Measurements from ENCODE around the gene SRRM3. TPM values are rescaled to one million over a fixed set of nuclear protein-coding genes. Genes with fewer than 3 reads are reported as not detected.
"Not testable (repeated sequence)": the region's sequence is repeated elsewhere in the genome, so short reads cannot be mapped to it uniquely, and the experiment has no call there.

SRRM3 gene
- total RNA-seq, 1 donor from 2014 or later = 2.5 TPM

- H3K4me3 Mint-ChIP-seq (ENCODE audit: low read depth) = no peak overlapping the region
- TF ChIP-seq, protein P1, sequence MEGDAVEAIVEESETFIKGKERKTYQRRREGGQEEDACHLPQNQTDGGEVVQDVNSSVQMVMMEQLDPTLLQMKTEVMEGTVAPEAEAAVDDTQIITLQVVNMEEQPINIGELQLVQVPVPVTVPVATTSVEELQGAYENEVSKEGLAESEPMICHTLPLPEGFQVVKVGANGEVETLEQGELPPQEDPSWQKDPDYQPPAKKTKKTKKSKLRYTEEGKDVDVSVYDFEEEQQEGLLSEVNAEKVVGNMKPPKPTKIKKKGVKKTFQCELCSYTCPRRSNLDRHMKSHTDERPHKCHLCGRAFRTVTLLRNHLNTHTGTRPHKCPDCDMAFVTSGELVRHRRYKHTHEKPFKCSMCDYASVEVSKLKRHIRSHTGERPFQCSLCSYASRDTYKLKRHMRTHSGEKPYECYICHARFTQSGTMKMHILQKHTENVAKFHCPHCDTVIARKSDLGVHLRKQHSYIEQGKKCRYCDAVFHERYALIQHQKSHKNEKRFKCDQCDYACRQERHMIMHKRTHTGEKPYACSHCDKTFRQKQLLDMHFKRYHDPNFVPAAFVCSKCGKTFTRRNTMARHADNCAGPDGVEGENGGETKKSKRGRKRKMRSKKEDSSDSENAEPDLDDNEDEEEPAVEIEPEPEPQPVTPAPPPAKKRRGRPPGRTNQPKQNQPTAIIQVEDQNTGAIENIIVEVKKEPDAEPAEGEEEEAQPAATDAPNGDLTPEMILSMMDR (IDR thresholded peaks at IDR 0.05; ENCODE audit: unreplicated experiment) = no peak
- no peak for DNase-seq (ENCODE audit: low spot score, unreplicated experiment)
- H3K27ac Mint-ChIP-seq = no peak overlapping the region
- H3K27me3 Mint-ChIP-seq = peaks cover 43% of the 10 kb centered on the region
- H3K4me1 Mint-ChIP-seq (ENCODE audit: low read depth) = no peaks in the 10 kb centered on the region
- H3K9me3 Mint-ChIP-seq (ENCODE audit: low read depth) = no peaks in the 10 kb centered on the region
- H3K36me3 Mint-ChIP-seq (ENCODE audit: insufficient read depth) = no peaks in the 10 kb centered on the region
Observed at GRCh38 chr7:76202666-76203030, 952 bp downstream of the SRRM3 start.

- H3K4me1 Mint-ChIP-seq (ENCODE audit: low read depth) = no peaks in the 10 kb centered on the region
- TF ChIP-seq, protein P1 (IDR thresholded peaks at IDR 0.05; ENCODE audit: unreplicated experiment) = no peak
- DNase-seq (ENCODE audit: low spot score, unreplicated experiment) = no peak
- H3K9me3 Mint-ChIP-seq (ENCODE audit: low read depth) = no peaks in the 10 kb centered on the region
- H3K4me3 Mint-ChIP-seq (ENCODE audit: low read depth) = no peak overlapping the region
- H3K27ac Mint-ChIP-seq = no peak overlapping the region
- H3K36me3 Mint-ChIP-seq (ENCODE audit: insufficient read depth) = no peaks in the 10 kb centered on the region
- H3K27me3 Mint-ChIP-seq = peaks cover 51% of the 10 kb centered on the region
Observed at GRCh38 chr7:76204147-76204546, 2.5 kb downstream of the SRRM3 start.

GRCh38 chr7:76206633-76207032 is 4.9 kb downstream of the SRRM3 start:
- peaks cover 64% of the 10 kb centered on the region for H3K27me3 Mint-ChIP-seq
- TF ChIP-seq, protein P1 (IDR thresholded peaks at IDR 0.05; ENCODE audit: unreplicated experiment) = no peak
- no peaks in the 10 kb centered on the region for H3K36me3 Mint-ChIP-seq (ENCODE audit: insufficient read depth)
- no peak for DNase-seq (ENCODE audit: low spot score, unreplicated experiment)
- no peak overlapping the region for H3K27ac Mint-ChIP-seq
- no peaks in the 10 kb centered on the region for H3K9me3 Mint-ChIP-seq (ENCODE audit: low read depth)
- no peaks in the 10 kb centered on the region for H3K4me1 Mint-ChIP-seq (ENCODE audit: low read depth)
- H3K4me3 Mint-ChIP-seq (ENCODE audit: low read depth) = no peak overlapping the region

DNA sequence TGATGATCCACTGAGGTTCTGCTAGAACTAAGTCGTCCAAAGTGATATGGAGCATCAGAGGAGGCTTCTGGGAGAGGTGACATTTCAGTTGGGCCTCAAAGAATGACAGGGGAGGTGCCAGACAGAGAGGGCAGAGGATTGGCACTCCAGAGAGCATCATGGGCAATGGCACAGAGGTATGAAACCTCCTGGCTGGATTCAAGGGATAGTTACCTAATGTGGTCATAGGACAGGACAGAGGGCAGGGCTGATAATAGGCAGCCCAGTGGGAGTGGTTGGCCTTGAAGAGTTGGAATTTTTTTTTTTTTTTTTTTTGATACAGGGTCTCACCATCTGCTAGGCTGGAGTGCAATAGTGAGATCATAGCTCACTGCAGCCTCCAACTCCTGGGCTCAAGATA is 7.6 kb downstream of the SRRM3 start:
- no peak overlapping the region for H3K4me3 Mint-ChIP-seq (ENCODE audit: low read depth)
- no peaks in the 10 kb centered on the region for H3K36me3 Mint-ChIP-seq (ENCODE audit: insufficient read depth)
- DNase-seq (ENCODE audit: low spot score, unreplicated experiment) = no peak
- no peak overlapping the region for H3K27ac Mint-ChIP-seq
- peaks cover 58% of the 10 kb centered on the region for H3K27me3 Mint-ChIP-seq
- TF ChIP-seq, protein P1 (IDR thresholded peaks at IDR 0.05; ENCODE audit: unreplicated experiment) = no peak
- H3K4me1 Mint-ChIP-seq (ENCODE audit: low read depth) = no peaks in the 10 kb centered on the region
- no peaks in the 10 kb centered on the region for H3K9me3 Mint-ChIP-seq (ENCODE audit: low read depth)

- DNase-seq (ENCODE audit: low spot score, unreplicated experiment) = no peak
- no peak overlapping the region for H3K4me3 Mint-ChIP-seq (ENCODE audit: low read depth)
- peak overlapping the region; percentile 15 for H3K27ac Mint-ChIP-seq
- TF ChIP-seq, protein P1 (IDR thresholded peaks at IDR 0.05; ENCODE audit: unreplicated experiment) = no peak
- H3K4me1 Mint-ChIP-seq (ENCODE audit: low read depth) = no peaks in the 10 kb centered on the region
- H3K9me3 Mint-ChIP-seq (ENCODE audit: low read depth) = no peaks in the 10 kb centered on the region
- H3K27me3 Mint-ChIP-seq = peaks cover 51% of the 10 kb centered on the region
- no peaks in the 10 kb centered on the region for H3K36me3 Mint-ChIP-seq (ENCODE audit: insufficient read depth)
Observed at GRCh38 chr7:76211216-76211615, 9.5 kb downstream of the SRRM3 start.

DNA sequence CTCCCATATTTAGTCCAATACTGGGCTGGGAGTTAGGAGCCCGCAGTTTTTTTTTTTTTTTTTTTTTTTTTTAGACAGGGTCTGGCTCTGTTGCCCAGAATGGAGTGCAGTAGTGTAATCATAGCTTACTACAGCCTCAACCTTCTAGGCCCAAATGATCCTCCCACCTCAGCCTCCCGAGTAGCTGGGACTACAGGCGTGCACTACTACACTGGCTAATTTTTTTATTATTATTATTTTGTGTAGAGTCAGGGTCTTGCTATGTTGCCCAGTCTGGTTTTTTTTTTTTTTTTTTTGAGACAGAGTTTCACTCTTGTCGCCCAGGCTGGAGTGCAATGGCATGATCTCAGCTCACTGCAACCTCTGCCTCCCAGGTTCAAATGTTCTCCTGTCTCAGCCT is 13.7 kb downstream of the SRRM3 start:
- H3K4me1 Mint-ChIP-seq (ENCODE audit: low read depth); H3K4me3 Mint-ChIP-seq (ENCODE audit: low read depth); H3K9me3 Mint-ChIP-seq (ENCODE audit: low read depth); DNase-seq (ENCODE audit: low spot score, unreplicated experiment); H3K36me3 Mint-ChIP-seq (ENCODE audit: insufficient read depth); H3K27ac Mint-ChIP-seq: not testable (repeated sequence)
- H3K27me3 Mint-ChIP-seq = peaks cover 45% of the 10 kb centered on the region
